Endothelial cell of umbilical vein (primary cell): Measurements from ENCODE around the gene KDM4B. TPM values are rescaled to one million over a fixed set of nuclear protein-coding genes. Genes with fewer than 3 reads are reported as not detected.

Experiments used
- BruUV-seq: library from RNA; stranded (reverse); fragments of 400-500 nt; replicated peaks from 2 replicates; lab custom pipeline; 2021; lab: Mats Ljungman, UMichigan
- CTCF ChIA-PET: fragments of 300-600, 350-600 bp; sonication (Branson Sonifier 250); formaldehyde crosslinking; loops from one replicate; lab custom pipeline; 2021; ENCODE audit warnings: antibody characterized with exemption, inconsistent platforms; lab: Charles Lee
- POLR2A ChIA-PET: fragments of 300-600, 350-600 bp; sonication (Branson Sonifier 250); formaldehyde crosslinking; loops from one replicate; lab custom pipeline; 2021; ENCODE audit warnings: antibody characterized with exemption, inconsistent platforms; lab: Charles Lee
- DNase-seq: peaks from one replicate; pipeline ENCODE4 v3.0.0-alpha.2; 2011; ENCODE audit warnings: low read depth, low spot score
- FAIRE-seq: peaks from 2 replicates; lab custom pipeline; 2011; peaks lifted over from hg19 to GRCh38; lab: Jason Lieb, UNC
- H2AFZ ChIP-seq: 2 replicates; pipeline ENCODE4 v1.6.0; 2012; ENCODE audit warnings: low read depth, low read length, control low read depth, inconsistent platforms
- H3K27ac ChIP-seq: 2 replicates; pipeline ENCODE4 v1.5.1; 2011; ENCODE audit warnings: low read depth, mild to moderate bottlenecking, control low read depth, low read length, moderate library complexity; ENCODE audit not compliant: insufficient read depth
- H3K27me3 ChIP-seq, 2 experiments: 2 replicates each; pipeline versions ENCODE4 v1.6.0 to v1.6.1; 2011; ENCODE audit warnings: low read length in 2 of 2, mixed read lengths in 1 of 2; ENCODE audit not compliant: control insufficient read depth in 2 of 2, insufficient read depth in 2 of 2
- H3K36me3 ChIP-seq, 2 experiments: 2 replicates in 1 of 2; 3 replicates in 1 of 2; pipeline ENCODE4 v1.5.1; 2011; ENCODE audit warnings: low read length in 2 of 2, mild to moderate bottlenecking in 1 of 2, moderate library complexity in 1 of 2; ENCODE audit not compliant: control insufficient read depth in 2 of 2, insufficient read depth in 2 of 2; ENCODE audit errors: extremely low read depth in 1 of 2
- H3K4me1 ChIP-seq: 3 replicates; pipeline ENCODE4 v1.5.1; 2011; ENCODE audit warnings: mild to moderate bottlenecking, low read length; ENCODE audit not compliant: control insufficient read depth, insufficient read depth; ENCODE audit errors: extremely low read depth
- H3K4me2 ChIP-seq: 2 replicates; pipeline ENCODE4 v1.6.1; 2011; ENCODE audit warnings: low read length, control low read depth, mixed read lengths; ENCODE audit not compliant: insufficient read depth
- H3K4me3 ChIP-seq, 3 experiments: fragments of 200-600 bp in 1 of 3; sonication (generic), shearing (Covaris generic) in 1 of 3; replicated peaks in 1 of 3; 2 replicates each; pipeline ENCODE4 v1.5.1; 2011 to 2016; ENCODE audit warnings: control low read depth in 3 of 3, low read length in 3 of 3, mild to moderate bottlenecking in 2 of 3, inconsistent platforms in 1 of 3, low read depth in 1 of 3, moderate library complexity in 1 of 3; ENCODE audit not compliant: insufficient read depth in 1 of 3
- H3K79me2 ChIP-seq: 2 replicates; pipeline ENCODE4 v1.6.0; 2012; ENCODE audit warnings: low read length, inconsistent platforms; ENCODE audit not compliant: control insufficient read depth, insufficient read depth
- H3K9ac ChIP-seq: replicated peaks from 2 replicates; pipeline ENCODE3; 2011; ENCODE audit warnings: low read length, control low read depth; ENCODE audit not compliant: insufficient read depth; ENCODE audit errors: extremely low read depth
- H3K9me1 ChIP-seq: replicated peaks from 3 replicates; pipeline ENCODE4 v1.6.0; 2011; ENCODE audit warnings: mild to moderate bottlenecking, low read length; ENCODE audit not compliant: control insufficient read depth, insufficient read depth; ENCODE audit errors: extremely low read depth
- H3K9me3 ChIP-seq: replicated peaks from 2 replicates; pipeline ENCODE4 v1.5.1; 2012; ENCODE audit warnings: low read length, inconsistent platforms; ENCODE audit not compliant: control insufficient read depth, insufficient read depth
- H4K20me1 ChIP-seq: replicated peaks from 2 replicates; pipeline ENCODE3; 2011; ENCODE audit warnings: mild to moderate bottlenecking, low read length; ENCODE audit not compliant: control insufficient read depth, insufficient read depth; ENCODE audit errors: extremely low read depth
- CTCF ChIP-seq, 2 donors: IDR thresholded peaks; 1 replicate in 1 of 2; 2 replicates in 1 of 2; pipeline ENCODE4 v1.5.1; 2011; ENCODE audit warnings: low read length in 2 of 2, mild to moderate bottlenecking in 2 of 2, moderate library complexity in 2 of 2, control low read depth in 1 of 2, inconsistent platforms in 1 of 2, low read depth in 1 of 2; ENCODE audit not compliant: insufficient read depth in 1 of 2; ENCODE audit errors: extremely low read depth in 1 of 2
- EZH2 ChIP-seq: IDR thresholded peaks from 2 replicates; pipeline ENCODE4 v1.6.1; 2012; ENCODE audit warnings: borderline replicate concordance, low read depth, mild to moderate bottlenecking, moderate library complexity, low read length, inconsistent platforms; ENCODE audit not compliant: severe bottlenecking
- FOS ChIP-seq: IDR thresholded peaks from 2 replicates; pipeline ENCODE4 v1.6.1; 2011; ENCODE audit warnings: mild to moderate bottlenecking, low read length, moderate library complexity, borderline replicate concordance; ENCODE audit not compliant: insufficient read depth
- GATA2 ChIP-seq: IDR thresholded peaks from 2 replicates; pipeline ENCODE4 v1.7.0; 2011; ENCODE audit warnings: low read depth, mild to moderate bottlenecking, moderate library complexity, mixed read lengths, low read length; ENCODE audit not compliant: insufficient read length, insufficient read depth
- JUN ChIP-seq: IDR thresholded peaks from 2 replicates; pipeline ENCODE4 v1.6.1; 2011; ENCODE audit warnings: borderline replicate concordance, low read depth; ENCODE audit not compliant: insufficient read length, insufficient read depth
- MAX ChIP-seq: IDR thresholded peaks from 2 replicates; pipeline ENCODE4 v1.6.1; 2011; ENCODE audit not compliant: insufficient read depth, insufficient read length
- MYC ChIP-seq: IDR thresholded peaks from one replicate; pipeline ENCODE4 v1.6.1; 2011; ENCODE audit warnings: mild to moderate bottlenecking, low read depth, low read length
- POLR2A ChIP-seq: IDR thresholded peaks from 2 replicates; pipeline ENCODE4 v1.6.1; 2012; ENCODE audit warnings: low read depth, mild to moderate bottlenecking, control low read depth, low read length
- POLR2AphosphoS5 ChIP-seq: IDR thresholded peaks from 2 replicates; pipeline ENCODE4 v1.6.1; 2012; ENCODE audit warnings: low read depth, mild to moderate bottlenecking, control low read depth, low read length, moderate library complexity; ENCODE audit not compliant: insufficient read depth
- dilution Hi-C: fragments of 300-500 bp; cut with MboI; formaldehyde crosslinking; loops from one replicate; pipeline ENCODE4 v1.15.0; 2019; ENCODE audit warnings: low sequenced_read_pairs; ENCODE audit not compliant: extremely low pct_ligation_motif_present
- intact Hi-C: fragments of 100-400 bp; cut with micrococcal nuclease; formaldehyde crosslinking; loops from one replicate; pipeline ENCODE4 v1.10.0; 2022
- polyA plus RNA-seq, 4 experiments: library from polyadenylated mRNA; depleted of rRNA in 3 of 4; stranded (reverse) in 3 of 4; unstranded in 1 of 4; fragments of >200 nt; gene quantifications; 2 replicates each; pipeline versions ENCODE4 v1.2.1 to v1.2.3, GENCODE V29; 2011 to 2012; ENCODE audit warnings: missing spikeins in 1 of 4
- total RNA-seq: library from RNA; stranded (reverse); gene quantifications from 2 replicates; pipeline ENCODE4 v1.2.3, GENCODE V29; 2021

The KDM4B gene
- total and polyA plus RNA-seq, 2 donors (not counting 3 experiments of a cell fraction or from before 2014, with no cell fraction given) = 12.4 to 37.2 TPM

- CTCF ChIA-PET = interaction anchor here (1.6 kb wide), 1 partner anchor 53 kb away, joined by 7 read pairs; no protein-coding TSS in a partner anchor
- TF ChIP-seq POLR2A (no peak), MYC (no peak), POLR2AphosphoS5 (no peak), GATA2 (no peak), MAX (no peak), EZH2 (no peak), JUN (no peak), FOS (no peak), CTCF (IDR thresholded peaks at IDR 0.05; ENCODE audit: extremely low read depth in 1 of 2, insufficient read depth in 1 of 2, low read depth in 1 of 2, low read length in 2 of 2) (no peak)
- no peaks in the 10 kb centered on the region for H4K20me1 ChIP-seq
These were observed 8.6 kb downstream of the KDM4B start for GRCh38 chr19:4977299-4978174.

More at GRCh38 chr19:4977299-4978174, 8.6 kb downstream of the KDM4B start:
- dilution Hi-C loops = no loop called here
- Histone ChIP-seq H3K4me3 (no peak overlapping the region), H3K9ac (no peak overlapping the region), H3K4me2 (no peak overlapping the region), H3K9me1 (no peaks in the 10 kb centered on the region), H3K36me3 (peaks cover 0 to 2% of the 10 kb centered on the region in 2 experiments), H2AFZ (no peak overlapping the region), H3K4me1 (peaks cover 5% of the 10 kb centered on the region), H3K9me3 (no peaks in the 10 kb centered on the region), H3K27ac (no peak overlapping the region), H3K79me2 (peaks cover 41% of the 10 kb centered on the region), H3K27me3 (no peaks in the 10 kb centered on the region)
- BruUV-seq = no TSS peak
- intact Hi-C loops = no loop called here
- DNase-seq (no peak), FAIRE-seq (no peak)
- POLR2A ChIA-PET = no interaction called here
